Fibroblast of skin of back (primary cell): ENCODE results near the gene ADAMTSL4.
"Not testable (repeated sequence)": the region's sequence is repeated elsewhere in the genome, so short reads cannot be mapped to it uniquely, and the experiment has no call there.

ENCODE experiments used
- DNase-seq: peaks from one replicate; pipeline ENCODE4 v3.0.0-alpha.2; 2013

The ADAMTSL4 gene

DNA sequence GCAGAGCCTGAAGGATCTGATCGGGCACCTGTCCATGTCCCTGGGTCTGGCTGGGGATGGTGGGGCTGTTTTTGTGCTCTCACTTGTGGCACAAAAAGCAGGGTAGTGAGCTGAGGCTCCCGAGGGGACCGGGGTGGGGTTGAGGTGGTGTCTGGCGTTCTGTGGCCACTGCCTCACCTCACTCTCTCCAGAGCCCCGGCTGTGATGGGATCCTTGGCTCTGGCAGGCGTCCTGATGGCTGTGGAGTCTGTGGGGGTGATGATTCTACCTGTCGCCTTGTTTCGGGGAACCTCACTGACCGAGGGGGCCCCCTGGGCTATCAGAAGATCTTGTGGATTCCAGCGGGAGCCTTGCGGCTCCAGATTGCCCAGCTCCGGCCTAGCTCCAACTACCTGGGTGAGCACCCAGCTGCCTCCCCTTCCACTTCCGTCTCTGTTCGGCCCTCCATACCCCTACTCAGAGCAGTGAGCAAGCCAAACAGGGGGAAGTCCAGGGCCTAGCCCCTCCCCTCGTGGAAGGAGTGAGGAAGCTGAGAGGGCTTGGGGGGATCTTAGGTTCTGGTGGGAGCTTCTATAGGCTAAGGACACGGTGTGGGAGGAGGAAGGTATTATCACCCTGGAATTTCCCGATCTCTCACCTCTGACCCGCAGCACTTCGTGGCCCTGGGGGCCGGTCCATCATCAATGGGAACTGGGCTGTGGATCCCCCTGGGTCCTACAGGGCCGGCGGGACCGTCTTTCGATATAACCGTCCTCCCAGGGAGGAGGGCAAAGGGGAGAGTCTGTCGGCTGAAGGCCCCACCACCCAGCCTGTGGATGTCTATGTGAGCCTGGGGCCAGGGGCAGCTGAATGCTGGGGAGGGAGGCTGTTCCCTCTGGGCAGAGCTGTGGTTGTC, 7.0 kb downstream of the ADAMTSL4 start:
- no peak for DNase-seq

DNA sequence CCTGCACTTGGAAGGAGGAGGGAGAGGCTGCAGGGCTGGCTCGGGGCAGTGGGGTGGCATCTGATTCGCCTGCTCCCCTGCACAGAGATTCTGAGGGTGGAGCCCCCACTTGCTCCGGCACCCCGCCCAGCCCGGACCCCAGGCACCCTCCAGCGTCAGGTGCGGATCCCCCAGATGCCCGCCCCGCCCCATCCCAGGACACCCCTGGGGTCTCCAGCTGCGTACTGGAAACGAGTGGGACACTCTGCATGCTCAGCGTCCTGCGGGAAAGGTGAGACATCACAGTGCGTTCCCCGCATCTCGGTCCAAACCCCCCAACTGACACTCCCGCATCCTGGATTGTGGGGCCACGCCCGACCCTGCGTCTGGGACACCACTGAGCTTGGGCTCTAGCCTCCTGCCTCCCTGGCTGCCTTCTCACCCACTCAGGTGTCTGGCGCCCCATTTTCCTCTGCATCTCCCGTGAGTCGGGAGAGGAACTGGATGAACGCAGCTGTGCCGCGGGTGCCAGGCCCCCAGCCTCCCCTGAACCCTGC, 7.9 kb downstream of the ADAMTSL4 start:
- no peak for DNase-seq

DNA sequence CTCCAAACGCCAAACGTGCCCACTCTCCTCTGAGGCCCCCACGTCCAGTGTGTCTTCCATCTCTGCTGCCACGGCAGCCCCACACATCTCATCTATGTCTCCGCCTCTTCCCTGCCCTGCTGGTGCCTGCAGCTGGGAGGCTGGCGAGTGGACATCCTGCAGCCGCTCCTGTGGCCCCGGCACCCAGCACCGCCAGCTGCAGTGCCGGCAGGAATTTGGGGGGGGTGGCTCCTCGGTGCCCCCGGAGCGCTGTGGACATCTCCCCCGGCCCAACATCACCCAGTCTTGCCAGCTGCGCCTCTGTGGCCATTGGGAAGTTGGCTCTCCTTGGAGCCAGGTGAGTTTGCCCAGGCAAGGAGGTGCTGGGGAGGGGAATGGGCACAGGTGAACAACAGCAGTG, 8.6 kb downstream of the ADAMTSL4 start:
- no peak for DNase-seq

- no peak for DNase-seq
Measured at GRCh38 chr1:150558303-150558704, 9.1 kb downstream of the ADAMTSL4 start.

- DNase-seq: no peak
Measured at GRCh38 chr1:150558761-150559655, 9.8 kb downstream of the ADAMTSL4 start.

GRCh38 chr1:150559656-150560010, 10.4 kb downstream of the ADAMTSL4 start:
- DNase-seq: no peak

- peak; percentile 62 for DNase-seq
Measured at GRCh38 chr1:150560011-150560438, 10.8 kb downstream of the ADAMTSL4 start.

- no peak for DNase-seq
Measured at GRCh38 chr1:150560576-150561253, 11.5 kb downstream of the ADAMTSL4 start.

DNA sequence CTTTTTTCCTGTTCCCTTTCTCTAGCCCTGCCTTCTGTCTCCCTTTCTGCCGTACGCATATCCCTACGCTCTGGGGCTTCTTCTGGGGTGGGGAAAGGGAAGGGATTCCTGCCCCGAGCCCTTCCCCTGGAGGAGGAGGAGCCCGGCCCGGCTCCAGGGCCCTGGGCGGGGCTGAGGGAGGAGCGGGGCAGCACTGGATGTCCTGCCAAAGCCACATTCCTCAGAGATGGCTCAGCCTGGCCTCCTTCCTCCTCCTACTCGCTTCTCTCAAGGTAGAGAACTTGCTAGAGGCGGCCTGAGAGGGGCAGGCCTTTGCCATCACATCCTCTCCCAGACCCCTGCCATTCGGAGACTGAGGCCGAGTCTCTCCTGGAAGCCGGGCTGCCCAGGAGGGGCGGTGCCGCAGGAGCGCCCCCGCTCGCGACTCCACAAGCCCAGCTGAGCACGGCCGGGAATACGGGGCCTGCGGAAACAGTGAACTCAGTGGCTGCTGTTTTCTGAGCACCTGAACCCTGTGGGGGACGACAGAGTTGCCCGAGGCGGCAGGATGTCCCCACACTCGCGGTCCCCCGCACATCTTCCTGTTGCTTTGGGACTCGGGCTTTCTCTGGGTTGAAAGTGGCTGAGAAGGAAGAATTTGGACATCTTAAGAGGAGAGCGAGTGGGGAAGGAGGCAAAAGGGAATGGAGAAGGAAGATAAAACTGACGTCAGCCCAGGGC, 12.2 kb downstream of the ADAMTSL4 start:
- peak; percentile 99 for DNase-seq

DNA sequence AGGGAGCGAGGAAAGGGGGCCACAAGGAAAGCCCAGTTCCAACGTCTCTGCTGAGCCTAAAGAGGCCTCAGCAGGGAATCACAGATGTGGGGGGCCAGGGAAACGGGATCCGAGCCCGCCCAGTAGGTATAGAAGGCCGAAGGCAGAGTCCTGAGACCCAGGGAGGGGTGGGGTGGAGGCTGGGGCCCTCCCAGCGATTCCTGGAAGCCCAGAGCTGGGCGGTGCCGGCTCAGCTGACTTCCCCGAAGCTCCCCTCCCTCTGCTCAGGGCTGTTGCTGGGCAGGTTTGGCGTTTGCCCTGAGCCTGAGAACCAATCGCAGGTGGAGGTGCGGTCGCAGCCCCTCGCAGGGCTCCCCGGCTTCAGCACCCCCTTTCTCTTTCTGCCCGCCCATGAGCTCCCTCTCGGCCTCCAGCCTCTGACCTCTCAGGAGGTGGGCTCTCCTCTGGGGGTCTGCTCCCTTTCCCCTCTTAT, 12.8 kb downstream of the ADAMTSL4 start:
- peak; percentile 93 for DNase-seq

- no peak for DNase-seq
Measured at GRCh38 chr1:150562446-150563339, 13.5 kb downstream of the ADAMTSL4 start.

DNA sequence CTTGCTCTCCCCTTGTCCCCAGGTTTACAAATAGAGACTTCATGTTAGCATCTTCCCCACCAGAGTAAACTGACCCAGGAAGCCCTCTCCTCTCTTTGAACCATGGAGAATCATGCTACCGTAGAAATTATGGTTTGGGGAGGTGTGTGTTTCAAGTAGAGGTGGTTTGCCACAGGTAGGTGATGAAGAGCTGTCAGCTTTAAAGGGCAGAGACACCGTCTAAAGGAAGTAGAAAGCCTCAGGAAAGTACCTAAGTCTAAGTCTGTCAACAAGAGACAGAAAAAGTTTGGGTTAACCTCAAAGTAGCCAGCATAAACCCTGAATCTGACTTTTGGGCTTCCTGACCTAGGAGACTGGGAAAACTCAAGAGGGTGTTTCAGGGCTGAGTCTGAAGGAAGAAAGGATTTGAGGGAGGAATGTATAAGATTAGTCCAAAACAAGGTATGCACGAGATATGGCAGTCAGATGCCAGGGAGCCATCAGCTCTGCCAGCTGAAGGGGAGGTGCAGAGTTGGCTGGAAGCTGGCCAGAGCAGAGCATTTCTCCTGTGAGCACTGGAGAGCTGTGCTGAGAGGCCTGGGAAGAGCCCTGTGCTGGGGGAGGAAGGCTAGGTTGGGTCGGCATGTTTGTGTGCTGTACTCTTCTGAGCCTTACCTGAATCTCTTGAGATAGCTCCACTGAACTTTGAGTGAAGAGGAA, 14.3 kb downstream of the ADAMTSL4 start:
- no peak for DNase-seq

DNA sequence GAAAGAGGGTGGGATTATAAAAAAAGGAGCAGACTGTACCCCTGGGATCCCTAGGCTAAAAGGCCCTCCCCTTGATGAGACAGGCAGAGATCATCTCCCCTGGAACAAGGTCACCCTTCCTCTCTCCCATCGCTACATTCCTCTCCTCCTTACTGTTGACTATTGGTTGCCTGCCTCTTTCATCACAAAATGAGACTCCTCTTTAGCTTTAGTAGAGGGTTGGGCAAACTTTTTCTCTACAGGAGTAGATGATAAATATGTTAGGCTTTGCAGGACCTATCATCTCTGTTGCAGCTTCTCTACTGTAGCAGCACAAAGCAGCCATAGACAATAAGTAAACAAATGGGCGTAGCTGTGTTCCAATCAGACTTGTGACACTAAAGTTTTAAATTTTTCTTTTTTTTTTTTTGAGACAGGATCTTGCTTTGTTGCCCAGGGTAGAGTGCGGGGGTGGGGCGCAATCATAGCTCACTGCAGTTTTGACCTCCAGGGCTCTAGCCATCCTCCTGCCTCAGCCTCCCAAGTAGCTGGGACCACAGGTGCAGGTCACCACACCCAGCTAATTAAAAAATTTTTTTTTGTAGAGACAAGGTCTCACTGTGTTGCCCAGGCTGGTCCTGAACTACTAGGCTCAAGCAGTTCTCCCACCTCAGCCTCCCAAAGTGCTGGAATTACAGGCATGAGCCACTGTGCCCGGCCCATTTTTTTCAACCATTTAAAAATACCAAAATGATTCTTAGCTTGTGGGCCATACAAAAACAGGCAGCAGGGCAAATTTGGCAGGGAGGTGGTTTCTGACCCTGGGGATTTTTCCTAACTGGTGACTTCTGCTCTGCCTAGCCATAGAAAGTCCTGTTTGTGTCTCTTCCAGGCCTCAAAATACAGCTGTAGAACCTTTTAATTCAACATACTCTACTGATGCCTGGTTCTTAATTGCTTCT, 15.1 kb downstream of the ADAMTSL4 start:
- DNase-seq: peak; percentile 59

DNA sequence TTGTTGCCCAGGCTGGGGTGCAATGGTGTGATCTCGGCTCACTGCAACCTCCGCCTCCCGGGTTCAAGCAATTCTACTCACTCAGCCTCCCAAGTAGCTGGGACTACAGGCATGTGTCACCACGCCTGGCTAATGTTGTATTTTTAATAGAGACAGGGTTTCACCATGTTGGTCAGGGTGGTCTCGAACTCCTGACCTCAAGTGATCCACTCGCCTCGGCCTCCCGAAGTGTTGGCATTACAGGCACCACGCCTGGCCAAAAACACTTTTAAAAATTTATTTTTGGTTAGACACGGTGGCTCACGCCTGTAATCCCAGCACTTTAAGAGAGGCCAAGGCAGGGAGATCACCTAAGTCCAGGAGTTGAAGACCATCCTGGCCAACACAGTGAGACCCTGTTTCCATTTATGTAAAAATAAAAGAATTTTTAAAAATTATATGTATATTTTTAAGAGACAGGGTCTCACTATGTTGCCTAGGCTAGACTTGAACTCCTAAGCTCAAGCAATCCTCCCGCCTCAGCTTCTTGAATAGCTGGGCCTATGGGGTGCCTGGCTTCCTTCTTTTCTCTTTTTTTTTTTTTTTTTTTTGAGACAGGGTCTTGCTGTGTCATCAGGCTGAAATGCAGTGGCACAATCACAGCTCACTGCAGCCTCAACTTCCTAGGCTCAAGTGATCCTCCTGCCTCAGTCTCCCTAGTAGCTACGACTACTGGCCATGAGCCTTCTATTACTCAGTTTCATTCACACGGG, 16.2 kb downstream of the ADAMTSL4 start:
- DNase-seq: not testable (repeated sequence)

- no peak for DNase-seq
Measured at GRCh38 chr1:150566589-150567340, 17.6 kb downstream of the ADAMTSL4 start.

DNA sequence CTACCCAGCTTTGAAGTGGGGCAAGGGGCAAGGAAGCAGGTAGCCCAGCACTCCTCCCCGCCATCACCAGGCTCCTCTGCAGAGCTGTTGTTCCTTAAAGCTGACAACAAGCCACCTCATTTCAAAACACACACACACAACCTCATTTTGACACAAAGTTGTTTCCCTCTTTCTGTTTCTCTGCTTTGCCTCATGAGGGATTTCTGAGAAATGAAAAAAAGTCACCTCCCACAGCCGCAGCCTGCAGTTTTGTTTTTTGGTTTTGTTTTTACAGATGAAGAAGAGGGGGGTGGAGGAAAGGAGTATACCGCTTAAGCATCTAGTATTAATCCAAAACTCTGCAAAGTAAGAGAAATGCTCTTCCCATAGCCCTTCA, 18.1 kb downstream of the ADAMTSL4 start:
- DNase-seq: no peak
